ENCODE measurements around the gene AR.

AR gene

GRCh38 chrX:67564475-67564874 is 20.7 kb downstream of the AR start:
- no peak for DNase-seq

- DNase-seq, result no peak
These were observed 24.9 kb downstream of the AR start for GRCh38 chrX:67568769-67569168.

DNA sequence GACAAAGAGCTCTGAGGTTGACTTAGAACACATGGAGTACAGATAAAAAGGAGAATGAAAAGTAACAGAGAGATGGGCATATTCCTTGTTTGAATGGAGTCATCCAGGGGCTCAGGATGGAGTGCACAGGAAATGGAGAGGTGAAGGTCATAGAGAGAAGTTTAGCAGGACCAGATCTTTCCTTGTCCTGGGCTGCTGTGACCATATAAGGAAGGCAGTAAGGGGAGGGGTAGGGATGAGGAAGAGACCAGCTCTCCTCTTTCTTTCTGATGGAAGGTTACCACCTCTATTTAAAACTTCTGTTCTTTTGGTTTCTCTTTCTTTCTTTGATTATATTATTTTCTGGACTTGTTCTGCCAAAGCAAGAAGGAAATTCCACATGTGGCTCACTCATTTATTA is 27.0 kb downstream of the AR start:
- no peak for DNase-seq

DNA sequence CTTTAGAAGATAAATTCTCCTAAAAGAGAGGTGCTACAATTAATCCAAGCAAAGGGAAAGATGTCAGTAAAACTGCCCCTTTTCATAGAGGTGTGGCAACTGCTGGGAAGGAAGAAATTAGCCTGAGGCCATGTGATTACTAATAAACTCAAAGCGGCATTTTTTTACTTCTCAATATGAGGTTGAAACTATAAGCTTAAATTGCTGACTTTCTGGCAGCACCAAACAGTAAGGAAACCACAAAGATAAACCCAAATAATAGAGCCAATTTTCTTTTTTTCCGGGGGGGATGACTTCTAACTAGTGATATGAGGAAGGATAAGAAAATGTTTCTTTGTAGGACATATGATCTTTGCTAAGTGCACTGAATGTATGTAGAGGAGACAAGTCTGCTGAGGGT is 30.9 kb downstream of the AR start:
- no peak for DNase-seq

GRCh38 chrX:67582436-67582835 is 38.6 kb downstream of the AR start:
- DNase-seq, result no peak

- DNase-seq, result no peak
These were observed 39.4 kb downstream of the AR start for GRCh38 chrX:67583171-67583570.

GRCh38 chrX:67585401-67585800 is 41.6 kb downstream of the AR start:
- no peak for DNase-seq

- DNase-seq, result no peak
These were observed 44.3 kb downstream of the AR start for GRCh38 chrX:67587946-67588624.

GRCh38 chrX:67596839-67597790 is 53.3 kb downstream of the AR start:
- DNase-seq, result no peak

DNA sequence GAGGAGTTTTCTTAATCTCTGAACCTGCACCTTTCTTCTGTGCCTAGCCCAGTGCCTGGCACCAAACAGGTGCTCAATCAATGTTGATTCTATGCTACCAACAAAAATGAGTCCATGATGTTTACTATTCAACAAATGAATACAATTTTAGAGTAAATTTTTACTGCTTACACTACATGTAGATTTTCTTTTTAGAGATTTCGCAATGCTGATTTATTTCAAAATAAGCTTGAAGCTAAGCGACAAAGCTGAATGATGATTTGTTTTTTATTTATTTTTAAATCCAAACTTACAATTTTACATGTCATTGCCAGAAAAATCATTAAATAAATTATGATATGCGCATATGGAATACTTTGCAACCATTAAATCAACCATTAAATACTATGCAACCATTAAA is 55.7 kb downstream of the AR start:
- no peak for DNase-seq

- no peak for DNase-seq
These were observed 58.0 kb downstream of the AR start for GRCh38 chrX:67601771-67602170.

DNA sequence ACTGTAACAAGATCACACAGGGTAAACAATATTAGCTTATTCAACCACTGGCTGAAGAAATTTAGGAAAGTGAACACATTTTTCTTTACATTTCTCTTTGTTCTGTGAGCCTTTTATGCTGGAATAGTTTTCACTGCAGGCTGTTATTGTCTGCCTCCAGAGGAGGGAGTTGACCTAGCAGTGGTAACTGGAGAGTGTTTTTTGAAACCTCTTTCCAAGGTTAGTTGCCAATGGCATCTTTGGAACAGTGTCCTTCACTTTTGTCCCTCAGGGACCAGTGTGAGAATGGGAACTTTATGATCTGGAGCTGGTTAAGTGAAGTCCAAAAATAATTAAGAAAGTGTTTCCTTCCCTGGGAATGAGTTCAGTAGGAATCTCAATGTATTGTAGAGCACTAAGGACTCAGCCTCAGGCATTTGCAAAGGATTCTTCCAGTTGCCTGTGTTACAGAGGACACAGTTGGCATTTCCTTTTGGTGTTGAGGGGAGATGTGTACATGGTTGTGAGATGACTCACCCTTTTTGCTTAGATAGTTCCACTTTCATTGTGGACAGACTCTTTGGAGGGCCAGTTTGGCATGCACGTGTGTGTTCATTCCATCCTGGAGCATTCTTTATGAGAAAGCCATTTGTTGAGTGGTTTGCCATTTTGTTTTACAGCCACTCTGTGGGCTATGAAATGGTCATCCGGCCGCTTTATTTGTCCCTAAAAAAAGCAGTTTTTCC is 61.3 kb downstream of the AR start:
- DNase-seq, result no peak

GRCh38 chrX:67607466-67607865 is 63.6 kb downstream of the AR start:
- no peak for DNase-seq

DNA sequence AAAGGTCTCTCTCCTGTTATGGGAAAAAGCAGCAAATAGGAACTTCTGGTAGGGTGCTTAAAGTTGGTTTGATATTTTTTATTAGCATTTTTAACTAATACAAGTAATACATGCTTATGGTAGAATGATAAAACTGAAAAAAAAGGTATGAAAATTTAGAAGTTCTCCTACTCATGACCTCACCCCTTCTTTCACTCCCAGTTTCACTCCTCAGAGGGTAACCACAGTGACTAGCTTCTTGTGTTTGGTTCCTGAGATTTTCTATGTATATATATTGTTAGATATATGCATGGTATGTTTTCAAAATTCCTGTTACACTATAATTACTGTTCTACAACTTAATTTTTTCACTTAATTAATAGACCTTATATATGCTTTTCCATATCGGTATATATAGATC is 66.5 kb downstream of the AR start:
- no peak for DNase-seq

DNA sequence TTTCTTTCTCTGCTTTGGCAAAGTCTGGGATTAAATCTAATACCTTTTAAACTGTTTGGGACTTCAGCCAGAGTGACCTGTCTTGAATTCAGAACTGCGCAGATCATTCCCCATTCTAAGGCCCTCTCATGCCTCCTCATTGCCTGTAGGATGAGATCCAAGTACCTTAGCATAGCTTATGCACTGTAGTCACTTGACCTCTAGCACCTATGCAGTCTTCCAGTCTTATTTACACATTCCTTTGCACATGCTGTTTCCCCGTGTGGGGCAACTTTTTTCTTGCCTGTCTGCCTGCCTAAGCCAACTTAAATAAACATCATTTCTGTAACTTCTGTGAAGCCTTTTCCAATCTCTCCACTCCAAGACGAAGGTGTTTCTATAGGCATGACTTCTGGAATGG is 68.4 kb downstream of the AR start:
- DNase-seq, result no peak

GRCh38 chrX:67613366-67613765 is 69.5 kb downstream of the AR start:
- DNase-seq, result no peak

- no peak for DNase-seq
These were observed 70.2 kb downstream of the AR start for GRCh38 chrX:67613996-67614395.

DNA sequence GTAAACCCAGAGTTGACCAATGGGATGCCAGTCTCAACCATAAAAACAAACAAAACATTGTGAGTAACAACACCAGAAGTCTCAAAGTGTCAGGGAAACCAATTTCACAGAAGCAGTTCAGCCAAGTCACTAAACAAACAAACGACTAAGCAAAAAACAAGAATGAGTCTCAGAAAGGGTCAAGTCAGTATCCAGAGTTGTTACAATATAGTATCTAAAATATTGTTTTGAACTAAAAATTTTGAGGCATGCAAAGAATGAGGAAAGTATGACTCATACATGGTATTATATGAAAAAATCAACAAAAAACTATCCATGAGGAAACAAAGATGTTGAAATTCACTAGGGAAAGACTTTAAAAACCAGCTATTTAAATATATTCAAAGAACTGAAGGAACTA is 70.6 kb downstream of the AR start:
- no peak for DNase-seq

GRCh38 chrX:67619253-67619652 is 75.4 kb downstream of the AR start:
- DNase-seq, result no peak

- no peak for DNase-seq
These were observed 78.3 kb downstream of the AR start for GRCh38 chrX:67622053-67622585.

- no peak for DNase-seq
These were observed 80.5 kb downstream of the AR start for GRCh38 chrX:67624325-67624724.

DNA sequence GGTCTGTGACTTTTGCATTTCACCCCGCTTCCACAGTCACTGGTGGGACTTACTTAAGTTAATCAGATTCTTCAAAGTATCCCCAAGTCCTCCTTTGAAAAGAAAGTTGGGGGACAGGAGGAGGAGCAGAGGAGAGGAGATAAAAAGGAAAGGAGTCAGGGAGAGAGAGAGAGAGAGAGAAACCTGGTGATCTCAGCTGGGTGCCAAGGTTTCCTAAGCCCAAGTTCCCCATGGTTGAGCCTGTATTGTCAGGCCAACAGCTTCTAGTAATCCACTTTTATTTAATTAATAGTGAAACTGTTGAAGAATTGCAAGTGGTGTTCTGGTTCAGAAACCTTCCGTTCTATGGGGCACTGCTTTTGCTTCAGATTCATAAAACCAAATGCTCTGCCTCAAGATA is 91.6 kb downstream of the AR start:
- no peak for DNase-seq

- no peak for DNase-seq
These were observed 92.7 kb downstream of the AR start for GRCh38 chrX:67636532-67636931.
